Spleen (tissue), 11 donors: Measurements from ENCODE around the gene RNF227. TPM values are rescaled to one million over a fixed set of nuclear protein-coding genes. Genes with fewer than 3 reads are reported as not detected.

ENCODE experiments used
- DNase-seq: peaks from one replicate; pipeline ENCODE4 v3.0.0-alpha.2; 2020
- H3K27ac ChIP-seq, 8 donors: fragments of 200-600 bp; sonication (generic) in 7 of 8; 1 replicate in 4 of 8; 2 replicates in 4 of 8; pipeline versions ENCODE4 v1.5.0 to v1.8.0; 2016 to 2021; ENCODE audit warnings: inconsistent platforms in 4 of 8, mild to moderate bottlenecking in 4 of 8, moderate library complexity in 1 of 8
- H3K27me3 ChIP-seq, 7 donors: fragments of 200-600 bp; sonication (generic) in 6 of 7; replicated peaks in 1 of 7; 1 replicate in 4 of 7; 2 replicates in 3 of 7; pipeline versions ENCODE4 v1.5.0 to v1.8.0; 2016 to 2021; ENCODE audit warnings: inconsistent platforms in 3 of 7, mild to moderate bottlenecking in 1 of 7
- H3K36me3 ChIP-seq, 6 donors: fragments of 200-600 bp; sonication (generic) in 5 of 6; 1 replicate in 4 of 6; 2 replicates in 2 of 6; pipeline versions ENCODE4 v1.5.0 to v1.8.0; 2016 to 2021; ENCODE audit warnings: inconsistent platforms in 2 of 6
- H3K4me1 ChIP-seq, 6 donors: fragments of 200-600 bp; sonication (generic) in 5 of 6; 1 replicate in 3 of 6; 2 replicates in 3 of 6; pipeline versions ENCODE4 v1.5.0 to v1.8.0; 2016 to 2021; ENCODE audit warnings: inconsistent platforms in 3 of 6
- H3K4me3 ChIP-seq, 8 donors: fragments of 200-600 bp; sonication (generic) in 7 of 8; 1 replicate in 4 of 8; 2 replicates in 4 of 8; pipeline versions ENCODE4 v1.5.0 to v1.8.0; 2016 to 2021; ENCODE audit warnings: inconsistent platforms in 4 of 8, mild to moderate bottlenecking in 4 of 8, moderate library complexity in 2 of 8
- H3K9me3 ChIP-seq, 8 donors: fragments of 200-600 bp; sonication (generic) in 7 of 8; 1 replicate in 4 of 8; 2 replicates in 4 of 8; pipeline versions ENCODE4 v1.5.0 to v1.8.0; 2016 to 2021; ENCODE audit warnings: inconsistent platforms in 4 of 8
- POLR2A ChIP-seq, 3 donors: fragments of 450-650 bp; IDR thresholded peaks; one replicate each; pipeline ENCODE4 v1.5.1; 2017; ENCODE audit warnings: antibody characterized with exemption in 3 of 3, mild to moderate bottlenecking in 1 of 3
- POLR2AphosphoS5 ChIP-seq, 3 donors: sonication (generic); formaldehyde crosslinking; IDR thresholded peaks; one replicate each; pipeline ENCODE4 v1.5.1; 2017; ENCODE audit warnings: antibody characterized with exemption in 3 of 3
- WGBS, 5 donors: extraction: QIAGEN DNeasy Blood & Tissue Kit in 3 of 5; methylation state at CpG; one replicate each; pipeline versions ENCODE4 v1.1.5 to v1.1.7; 2013 to 2018; 5-methylcytosine and 5-hydroxymethylcytosine counted together
- intact Hi-C: fragments of 100-400 bp; cut with DNase I; formaldehyde crosslinking; loops from one replicate; pipeline ENCODE4 v1.15.0; 2023; ENCODE audit warnings: low total_unique reads
- polyA plus RNA-seq, 3 donors: library from polyadenylated mRNA; stranded (reverse); fragments of 200-250 nt; gene quantifications; one replicate each; pipeline ENCODE4 v1.2.1, GENCODE V29; 2013
- total RNA-seq, 7 donors: library from RNA; depleted of rRNA in 3 of 7; stranded (reverse); fragments of >200 nt in 3 of 7; fragmentation: NEBNext Ultra II Directional in 4 of 7; extraction: Animal tissue kit (Norgen Biotek cat#: 25700) in 4 of 7; gene quantifications; one replicate each; pipeline versions ENCODE4 v1.1.0 to v1.2.1, GENCODE V29; 2016 to 2021
- TF ChIP-seq, protein P1 (sequence below), 11 experiments: fragments of 200-600 bp in 7 of 11; fragments of 450-650 bp in 4 of 11; sonication (generic) in 4 of 11; IDR thresholded peaks in 8 of 11; conservative IDR thresholded peaks in 3 of 11; 1 replicate in 7 of 11; 2 replicates in 4 of 11; pipeline versions ENCODE4 v1.4.0 to v1.8.0; 2016 to 2021; ENCODE audit warnings: antibody characterized with exemption in 11 of 11, inconsistent platforms in 4 of 11, mild to moderate bottlenecking in 1 of 11
- donor health status: healthy with polysubstance abuse.
- donor health status: DM: no; HTN: no; CAD: no; lungs with moderate emphysema.
- donor health status: DM: no; HTN: no; CAD: no.
- donor health status: Bipolar disorder and iron deficiency.
- donor health status: healthy.
- donor health status: DM: no; HTN: no; CAD: no.
- donor health status: DM: yes; HTN: yes; CAD: no.

RNF227 gene
- total and polyA plus RNA-seq, 10 donors = 2.4 to 20.7 (median 3.6) TPM

DNA sequence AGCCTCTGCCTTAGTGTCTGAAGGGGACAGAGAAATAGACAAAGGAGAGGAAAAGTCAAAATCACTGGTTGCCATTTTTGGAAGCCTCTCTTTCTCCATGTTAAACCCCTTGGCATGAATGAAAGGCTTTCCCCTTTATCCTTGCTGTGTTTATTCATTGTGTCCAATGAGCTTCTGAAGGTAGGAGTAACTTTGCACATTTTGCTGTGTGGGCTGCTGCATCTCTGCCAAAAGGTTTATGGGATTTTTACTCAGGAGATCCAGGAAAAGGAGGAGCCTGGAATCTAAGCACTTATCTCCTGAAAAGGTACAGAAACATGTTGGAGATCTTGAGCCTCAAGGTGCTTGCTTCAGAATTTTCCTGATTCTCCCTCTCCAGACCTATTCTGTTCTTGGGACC is 19.8 kb upstream of the RNF227 start:
- intact Hi-C loops = no loop called here

DNA sequence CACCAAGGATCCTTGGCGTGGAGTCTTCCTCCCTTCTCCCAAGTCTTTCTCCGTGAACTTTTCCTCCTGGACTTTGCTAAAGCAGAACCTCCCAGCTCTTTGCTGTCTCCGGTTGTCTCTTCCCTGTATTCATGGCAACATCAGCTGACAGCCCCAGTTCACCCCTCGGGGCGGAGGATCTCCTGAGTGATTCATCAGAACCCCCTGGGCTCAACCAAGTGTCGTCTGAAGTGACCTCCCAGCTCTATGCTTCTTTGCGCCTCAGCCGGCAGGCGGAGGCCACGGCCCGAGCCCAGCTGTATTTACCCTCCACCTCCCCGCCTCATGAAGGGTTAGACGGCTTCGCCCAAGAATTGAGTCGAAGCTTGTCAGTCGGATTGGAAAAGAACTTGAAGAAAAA is 16.9 kb upstream of the RNF227 start:
- 10 to 25% (median 16%) methylated on average over 16 of the region's 16 CpGs for WGBS, 5 donors
- Histone ChIP-seq H3K27me3 (no peaks in the 10 kb centered on the region), H3K4me3 (peak overlapping the region; percentile 67 to 93 (median 78)), H3K27ac (peak overlapping the region in 5 of 8 donors; percentile 86 to 96 (median 94)), H3K9me3 (no peaks in the 10 kb centered on the region), H3K4me1 (peaks cover 11 to 55% (median 36%) of the 10 kb centered on the region in 6 donors), H3K36me3 (peaks cover 0 to 69% (median 19%) of the 10 kb centered on the region in 6 donors)
- intact Hi-C loops = no loop called here
- no peak for DNase-seq
- no peak for TF ChIP-seq POLR2AphosphoS5 (IDR thresholded peaks at IDR 0.05)
- TF ChIP-seq, protein P1, sequence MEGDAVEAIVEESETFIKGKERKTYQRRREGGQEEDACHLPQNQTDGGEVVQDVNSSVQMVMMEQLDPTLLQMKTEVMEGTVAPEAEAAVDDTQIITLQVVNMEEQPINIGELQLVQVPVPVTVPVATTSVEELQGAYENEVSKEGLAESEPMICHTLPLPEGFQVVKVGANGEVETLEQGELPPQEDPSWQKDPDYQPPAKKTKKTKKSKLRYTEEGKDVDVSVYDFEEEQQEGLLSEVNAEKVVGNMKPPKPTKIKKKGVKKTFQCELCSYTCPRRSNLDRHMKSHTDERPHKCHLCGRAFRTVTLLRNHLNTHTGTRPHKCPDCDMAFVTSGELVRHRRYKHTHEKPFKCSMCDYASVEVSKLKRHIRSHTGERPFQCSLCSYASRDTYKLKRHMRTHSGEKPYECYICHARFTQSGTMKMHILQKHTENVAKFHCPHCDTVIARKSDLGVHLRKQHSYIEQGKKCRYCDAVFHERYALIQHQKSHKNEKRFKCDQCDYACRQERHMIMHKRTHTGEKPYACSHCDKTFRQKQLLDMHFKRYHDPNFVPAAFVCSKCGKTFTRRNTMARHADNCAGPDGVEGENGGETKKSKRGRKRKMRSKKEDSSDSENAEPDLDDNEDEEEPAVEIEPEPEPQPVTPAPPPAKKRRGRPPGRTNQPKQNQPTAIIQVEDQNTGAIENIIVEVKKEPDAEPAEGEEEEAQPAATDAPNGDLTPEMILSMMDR (IDR thresholded peaks at IDR 0.05 in 8 of 11, conservative IDR thresholded peaks at IDR 0.05 in 3 of 11) = no peak
- TF ChIP-seq POLR2A (IDR thresholded peaks at IDR 0.05) = no peak

More for the DNA sequence above, 19.8 kb upstream of the RNF227 start:
- peaks cover 10 to 35% (median 24%) of the 10 kb centered on the region in 6 donors for H3K4me1 ChIP-seq
- H3K4me3 ChIP-seq = no peak overlapping the region
- DNase-seq = no peak
- no peaks in the 10 kb centered on the region for H3K9me3 ChIP-seq
- no peaks in the 10 kb centered on the region for H3K27me3 ChIP-seq
- peaks cover 0 to 69% (median 38%) of the 10 kb centered on the region in 6 donors for H3K36me3 ChIP-seq
- no peak overlapping the region for H3K27ac ChIP-seq
- TF ChIP-seq POLR2AphosphoS5 (IDR thresholded peaks at IDR 0.05) (no peak), POLR2A (IDR thresholded peaks at IDR 0.05) (no peak)
- TF ChIP-seq, protein P1 (IDR thresholded peaks at IDR 0.05 in 8 of 11, conservative IDR thresholded peaks at IDR 0.05 in 3 of 11) = no peak

DNA sequence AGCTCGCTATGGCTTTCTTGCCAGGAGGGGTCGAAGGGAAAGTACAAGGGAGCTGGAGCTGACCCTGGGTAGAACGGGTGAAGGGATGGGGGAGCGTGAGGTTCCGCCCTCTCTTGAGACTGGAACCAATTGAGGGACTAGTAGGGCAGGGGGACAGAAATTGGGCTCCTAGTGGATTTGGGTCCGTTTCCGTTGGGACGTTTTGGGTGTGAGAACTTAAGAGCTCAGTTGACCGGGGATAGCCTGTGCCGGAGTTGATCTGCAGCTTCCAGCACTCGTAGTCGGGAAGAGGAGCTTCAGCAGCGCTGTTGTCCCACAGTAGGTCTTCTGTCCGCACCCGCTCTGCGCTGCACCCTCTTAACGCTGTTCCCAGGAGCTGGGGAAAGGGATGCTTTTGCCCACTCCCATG is 16.4 kb upstream of the RNF227 start:
- Histone ChIP-seq H3K27ac (peak overlapping the region; percentile 60 to 96 (median 90)), H3K4me1 (peaks cover 11 to 55% (median 36%) of the 10 kb centered on the region in 6 donors), H3K36me3 (peaks cover 0 to 69% (median 19%) of the 10 kb centered on the region in 6 donors), H3K9me3 (no peaks in the 10 kb centered on the region), H3K27me3 (no peaks in the 10 kb centered on the region), H3K4me3 (peak overlapping the region; percentile 67 to 93 (median 78))
- 0 to 1% (median 0%) methylated on average over 16 to 17 of the region's 17 CpGs for WGBS, 5 donors
- TF ChIP-seq POLR2A (IDR thresholded peaks at IDR 0.05) = no peak
- no peak for TF ChIP-seq POLR2AphosphoS5 (IDR thresholded peaks at IDR 0.05)
- intact Hi-C loops = no loop called here
- DNase-seq = peak; percentile 84

DNA sequence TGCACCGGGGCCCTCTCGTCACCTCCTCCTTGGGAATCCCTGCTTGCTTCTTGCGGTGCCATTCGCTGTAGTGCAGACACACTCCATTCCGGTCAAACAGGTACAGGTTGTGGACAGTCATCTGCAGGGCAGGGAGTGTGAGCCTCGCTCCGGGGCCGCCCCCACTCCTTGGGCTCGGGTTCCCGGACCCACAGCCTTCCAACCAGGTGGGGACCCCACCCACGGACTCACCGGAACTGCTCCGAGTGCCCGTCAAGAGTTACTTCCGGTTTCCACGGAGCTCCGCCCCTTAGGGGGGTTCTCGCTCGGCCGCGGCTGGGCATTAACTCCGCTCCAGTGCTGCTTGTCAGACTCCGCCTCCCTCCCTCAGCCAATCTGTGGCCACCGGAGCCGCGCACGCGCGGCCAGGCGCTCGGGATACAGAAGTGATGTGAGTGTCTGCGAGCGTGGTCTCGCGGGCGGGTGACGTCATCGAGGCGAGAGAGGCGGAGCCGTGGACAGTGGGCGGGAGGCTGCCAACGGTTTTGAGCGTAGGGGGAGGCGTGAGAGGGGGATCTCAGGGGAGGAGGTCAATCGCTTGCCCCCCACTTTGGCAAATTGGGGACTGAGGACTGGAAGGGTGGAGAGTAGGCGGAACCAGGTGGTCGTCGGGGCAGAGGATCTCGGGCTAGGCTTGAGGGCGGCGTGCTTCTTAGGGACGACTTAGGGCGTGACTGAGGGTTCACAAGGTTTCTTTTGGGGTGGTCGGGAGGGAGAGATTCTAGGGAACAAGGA is 15.8 kb upstream of the RNF227 start, which contains the start of the genes CNTROB and TRAPPC1:
Gene CNTROB, plus strand, starts transcription at position 498 of the 774 bp plus-strand sequence. CDS start 874 bp downstream, outside the sequence.
Gene TRAPPC1, minus strand, starts transcription at position 238 of the 774 bp plus-strand sequence. Its CDS starts 117 bp downstream, at position 121.
- H3K9me3 ChIP-seq = no peaks in the 10 kb centered on the region
- TF ChIP-seq, protein P1 (IDR thresholded peaks at IDR 0.05 in 8 of 11, conservative IDR thresholded peaks at IDR 0.05 in 3 of 11) = peak in 2 of 11 experiments; percentile 18 to 32
- TF ChIP-seq POLR2A (IDR thresholded peaks at IDR 0.05) = peak in 2 of 3 donors; percentile 34 to 76
- TF ChIP-seq POLR2AphosphoS5 (IDR thresholded peaks at IDR 0.05) = peak; percentile 94
- H3K4me1 ChIP-seq = peaks cover 11 to 55% (median 36%) of the 10 kb centered on the region in 6 donors
- H3K27me3 ChIP-seq = no peaks in the 10 kb centered on the region
- H3K36me3 ChIP-seq = peaks cover 0 to 68% (median 15%) of the 10 kb centered on the region in 6 donors
- H3K27ac ChIP-seq = peak within 1 kb of the TSS; percentile 70 to 96 (median 90)
- H3K4me3 ChIP-seq = peak within 1 kb of the TSS; percentile 67 to 93 (median 78)
- intact Hi-C loops = no loop called here
- WGBS, 5 donors = 0 to 1% (median 0%) methylated on average over 34 to 55 of the region's 55 CpGs
- DNase-seq = peak; percentile 100
